Lung (tissue), 12 donors: Measurements from ENCODE around the gene CHRM4. TPM values are rescaled to one million over a fixed set of nuclear protein-coding genes. Genes with fewer than 3 reads are reported as not detected.

Experiments
- ATAC-seq: fragments of 200-7000 bp; cut with Tn5 transposase; one replicate; pipeline ENCODE4 v1.9.1; 2020; ENCODE audit warnings: moderate number of reproducible peaks; ENCODE audit not compliant: insufficient read depth, low FRiP score
- DNase-seq, 3 donors: peaks; one replicate each; pipeline ENCODE4 v3.0.0-alpha.2; 2013 to 2017
- H3K27ac ChIP-seq, 2 donors: one replicate each; pipeline ENCODE4 v1.5.1; 2013; ENCODE audit warnings: mild to moderate bottlenecking in 2 of 2, moderate library complexity in 2 of 2, control low read depth in 1 of 2, inconsistent platforms in 1 of 2, low read depth in 1 of 2, low read length in 1 of 2
- H3K27me3 ChIP-seq, 3 donors: one replicate each; pipeline ENCODE4 v1.5.1; 2013; ENCODE audit warnings: low read length in 2 of 3; ENCODE audit not compliant: control insufficient read depth in 3 of 3, insufficient read depth in 3 of 3
- H3K36me3 ChIP-seq, 4 donors: one replicate each; pipeline ENCODE4 v1.5.1; 2013; ENCODE audit warnings: low read length in 4 of 4, mild to moderate bottlenecking in 1 of 4, moderate library complexity in 1 of 4; ENCODE audit not compliant: control insufficient read depth in 4 of 4, insufficient read depth in 4 of 4
- H3K4me1 ChIP-seq, 5 donors: one replicate each; pipeline ENCODE4 v1.5.1; 2013; ENCODE audit warnings: low read length in 5 of 5, mild to moderate bottlenecking in 2 of 5, moderate library complexity in 1 of 5; ENCODE audit not compliant: control insufficient read depth in 5 of 5, insufficient read depth in 5 of 5
- H3K4me3 ChIP-seq: one replicate; pipeline ENCODE4 v1.5.1; 2013; ENCODE audit warnings: mild to moderate bottlenecking, control low read depth, moderate library complexity
- H3K9ac ChIP-seq, 2 donors: one replicate each; pipeline ENCODE4 v1.5.1; 2013; ENCODE audit warnings: low read length in 2 of 2, control low read depth in 1 of 2; ENCODE audit not compliant: insufficient read depth in 1 of 2
- H3K9me3 ChIP-seq, 4 donors: one replicate each; pipeline ENCODE4 v1.5.1; 2013; ENCODE audit warnings: low read length in 3 of 4, mild to moderate bottlenecking in 1 of 4, moderate library complexity in 1 of 4; ENCODE audit not compliant: control insufficient read depth in 4 of 4, insufficient read depth in 3 of 4
- WGBS, 2 donors: extraction: QIAGEN DNeasy Blood & Tissue Kit; methylation state at CpG; one replicate each; pipeline ENCODE4 v1.1.7; 2013; 5-methylcytosine and 5-hydroxymethylcytosine counted together
- polyA plus RNA-seq, 2 donors: library from polyadenylated mRNA; stranded (reverse); fragments of 200-250 nt; gene quantifications; one replicate each; pipeline ENCODE4 v1.2.1, GENCODE V29; 2013
- total RNA-seq, 2 donors: library from RNA; depleted of rRNA in 1 of 2; stranded (reverse); fragments of >200 nt in 1 of 2; gene quantifications; one replicate each; pipeline ENCODE4 v1.2.1, GENCODE V29; 2014 to 2021
- TF ChIP-seq, protein P1 (sequence below): IDR thresholded peaks from 2 replicates; pipeline ENCODE4 v1.5.1; 2012; ENCODE audit warnings: mild to moderate bottlenecking; ENCODE audit errors: control extremely low read depth, extremely low read depth
- donor health status: control.
- donor health status: control.
- donor health status: Bipolar disorder and iron deficiency.
- donor health status: healthy.
- donor health status: DM: yes; HTN: yes; CAD: no.

Gene CHRM4
- total and polyA plus RNA-seq, 4 donors, result 0.05 to 0.28 (median 0.10) TPM; not detected in 1

DNA sequence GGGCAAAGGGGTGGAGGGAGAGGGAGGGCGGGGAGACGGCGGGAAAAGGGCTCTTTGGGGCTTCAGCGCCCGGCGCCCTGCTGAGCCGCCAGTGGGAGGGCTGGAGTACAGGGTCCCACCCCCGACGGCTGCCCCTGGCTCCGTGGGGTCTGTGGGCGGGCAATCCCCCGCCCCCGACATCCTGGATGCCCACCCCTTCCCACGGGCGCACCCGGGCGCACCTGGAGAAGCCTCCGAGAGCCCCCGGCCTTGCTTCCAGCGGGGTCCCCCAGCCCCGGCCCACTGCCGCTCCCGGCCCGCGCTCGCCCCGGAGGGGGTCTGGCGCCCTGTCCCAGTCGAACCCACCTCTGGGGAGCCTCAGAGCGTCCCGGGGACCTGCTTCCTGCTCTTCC, 394 bp downstream of the CHRM4 start:
- Histone ChIP-seq H3K36me3 (peaks cover 0 to 5% (median 2%) of the 10 kb centered on the region in 4 donors), H3K9me3 (no peaks in the 10 kb centered on the region), H3K9ac (no peak overlapping the region), H3K4me3 (no peak overlapping the region), H3K27me3 (peaks cover 0 to 32% (median 31%) of the 10 kb centered on the region in 3 donors), H3K27ac (no peak overlapping the region), H3K4me1 (peaks cover 0 to 28% (median 9%) of the 10 kb centered on the region in 5 donors)
- no peak for DNase-seq
- TF ChIP-seq, protein P1, sequence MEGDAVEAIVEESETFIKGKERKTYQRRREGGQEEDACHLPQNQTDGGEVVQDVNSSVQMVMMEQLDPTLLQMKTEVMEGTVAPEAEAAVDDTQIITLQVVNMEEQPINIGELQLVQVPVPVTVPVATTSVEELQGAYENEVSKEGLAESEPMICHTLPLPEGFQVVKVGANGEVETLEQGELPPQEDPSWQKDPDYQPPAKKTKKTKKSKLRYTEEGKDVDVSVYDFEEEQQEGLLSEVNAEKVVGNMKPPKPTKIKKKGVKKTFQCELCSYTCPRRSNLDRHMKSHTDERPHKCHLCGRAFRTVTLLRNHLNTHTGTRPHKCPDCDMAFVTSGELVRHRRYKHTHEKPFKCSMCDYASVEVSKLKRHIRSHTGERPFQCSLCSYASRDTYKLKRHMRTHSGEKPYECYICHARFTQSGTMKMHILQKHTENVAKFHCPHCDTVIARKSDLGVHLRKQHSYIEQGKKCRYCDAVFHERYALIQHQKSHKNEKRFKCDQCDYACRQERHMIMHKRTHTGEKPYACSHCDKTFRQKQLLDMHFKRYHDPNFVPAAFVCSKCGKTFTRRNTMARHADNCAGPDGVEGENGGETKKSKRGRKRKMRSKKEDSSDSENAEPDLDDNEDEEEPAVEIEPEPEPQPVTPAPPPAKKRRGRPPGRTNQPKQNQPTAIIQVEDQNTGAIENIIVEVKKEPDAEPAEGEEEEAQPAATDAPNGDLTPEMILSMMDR, result no peak
- WGBS, 2 donors, result 0 to 2% methylated on average over 10 to 31 of the region's 31 CpGs
- ATAC-seq, result no peak

DNA sequence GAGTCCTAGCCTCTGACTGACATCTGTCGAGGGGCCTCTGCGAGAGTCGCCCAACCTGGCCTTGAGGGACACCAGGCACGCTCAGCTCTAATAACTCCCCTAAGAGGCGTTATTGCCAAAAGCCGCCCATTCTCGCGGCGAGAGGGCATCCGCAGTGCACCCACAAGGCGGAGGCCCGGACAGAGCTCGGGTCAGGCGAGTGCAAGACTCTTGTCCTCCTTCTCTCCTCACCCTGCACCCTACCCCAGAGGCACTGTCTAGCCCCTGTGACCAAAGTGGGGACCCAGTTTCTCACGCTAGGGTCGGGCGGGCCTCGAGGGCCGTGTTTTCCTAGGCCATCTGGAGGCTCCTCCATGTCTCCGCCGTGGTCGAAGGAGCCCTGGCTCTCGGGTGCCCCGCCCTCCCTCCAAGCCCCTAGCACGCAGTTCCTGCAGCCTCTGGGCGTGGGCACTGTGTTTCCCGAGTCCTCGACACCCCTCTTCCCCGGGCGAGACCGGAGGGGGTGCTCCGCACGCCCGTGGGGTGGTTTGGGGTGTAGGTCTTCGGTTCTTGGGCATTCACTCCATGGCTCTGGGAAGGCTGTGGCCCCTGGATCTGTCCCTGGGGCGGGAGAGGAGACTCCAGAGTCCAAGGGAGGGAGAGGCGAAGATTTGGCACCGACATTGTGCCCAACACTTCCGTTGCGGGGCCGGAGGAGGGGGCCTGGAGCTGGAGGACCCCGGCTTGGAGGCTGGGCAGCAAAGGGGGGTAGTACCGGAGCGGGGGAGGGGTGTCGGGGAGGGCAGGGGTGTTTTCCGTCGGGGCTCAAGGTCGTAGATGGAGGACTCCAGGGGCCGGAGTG, 1.0 kb downstream of the CHRM4 start:
- Histone ChIP-seq H3K36me3 (no peaks in the 10 kb centered on the region), H3K4me3 (no peak overlapping the region), H3K27me3 (peaks cover 0 to 32% (median 31%) of the 10 kb centered on the region in 3 donors), H3K9ac (no peak overlapping the region), H3K4me1 (peaks cover 0 to 28% (median 9%) of the 10 kb centered on the region in 5 donors), H3K9me3 (no peaks in the 10 kb centered on the region), H3K27ac (no peak overlapping the region)
- ATAC-seq (no peak), DNase-seq (no peak)
- 7 to 9% methylated on average over 48 to 49 of the region's 49 CpGs for whole genome bisulfite sequencing, 2 donors
- TF ChIP-seq, protein P1, result no peak

DNA sequence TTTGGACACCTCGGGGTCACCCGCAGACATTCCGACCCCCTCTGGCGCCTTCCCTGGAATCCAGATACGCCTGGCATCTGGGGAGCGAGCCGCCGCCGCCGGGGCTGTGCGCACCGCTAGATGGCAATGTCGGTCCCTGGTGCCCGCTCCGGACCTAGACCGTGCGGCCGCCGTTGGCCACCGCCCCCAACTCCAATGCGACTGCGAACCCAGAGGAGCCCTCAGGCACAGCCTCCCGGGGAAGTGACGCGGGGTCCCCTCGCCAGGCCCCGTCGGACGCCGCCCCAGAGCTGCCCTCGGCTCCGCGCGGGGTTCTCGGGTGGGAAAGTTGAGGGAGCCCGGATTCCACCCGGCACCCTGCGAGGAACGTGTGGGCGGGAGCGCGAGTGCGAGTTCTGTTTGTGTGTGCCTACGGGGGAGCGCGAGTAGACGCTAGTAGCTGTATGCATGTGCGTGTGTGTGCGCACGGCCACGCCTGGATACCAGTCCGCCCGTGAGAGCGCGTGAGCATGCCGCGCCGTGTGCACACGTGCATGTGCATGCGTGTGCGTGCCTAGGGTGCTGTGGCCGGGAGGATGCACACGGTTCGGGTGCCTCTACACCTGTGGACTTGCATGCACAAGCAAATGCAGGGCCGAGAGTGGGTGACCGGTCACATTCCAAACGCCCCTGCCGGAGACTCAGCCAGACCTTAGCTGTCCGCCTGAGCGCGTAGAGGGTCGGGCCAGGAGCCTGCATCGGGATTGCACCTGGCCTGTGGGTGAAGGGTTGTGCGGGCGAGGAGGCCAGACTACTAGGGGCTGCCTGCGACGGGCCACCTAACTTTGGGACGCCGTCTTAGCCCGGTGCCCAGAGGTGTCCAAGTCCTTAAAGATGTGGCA, 1.9 kb downstream of the CHRM4 start:
- peaks cover 0 to 28% (median 9%) of the 10 kb centered on the region in 5 donors for H3K4me1 ChIP-seq
- H3K4me3 ChIP-seq, result no peak overlapping the region
- no peak overlapping the region for H3K27ac ChIP-seq
- ATAC-seq (peak; percentile 48), DNase-seq (peak; percentile 74 to 82 (median 77))
- H3K27me3 ChIP-seq, result peaks cover 0 to 32% (median 31%) of the 10 kb centered on the region in 3 donors
- 2% methylated on average over 77 to 80 of the region's 80 CpGs for WGBS, 2 donors
- no peak overlapping the region for H3K9ac ChIP-seq
- H3K36me3 ChIP-seq, result no peaks in the 10 kb centered on the region
- H3K9me3 ChIP-seq, result no peaks in the 10 kb centered on the region
- TF ChIP-seq, protein P1, result peak; percentile 59
